Parathyroid adenoma (tissue), 2 donors: ENCODE results near the gene CPA1.

ENCODE experiments used
- H2AFZ ChIP-seq: fragments of 300-600 bp; sonication (generic); one replicate; pipeline ENCODE4 v1.7.0; 2017; ENCODE audit warnings: antibody characterized with exemption, mild to moderate bottlenecking
- H3K27ac ChIP-seq: fragments of 300-600 bp; sonication (generic); one replicate; pipeline ENCODE4 v1.7.0; 2017
- H3K27me3 ChIP-seq: fragments of 300-600 bp; sonication (generic); one replicate; pipeline ENCODE4 v1.7.0; 2017; ENCODE audit warnings: low read length; ENCODE audit not compliant: control insufficient read depth, insufficient read depth
- H3K36me3 ChIP-seq: fragments of 300-600 bp; sonication (generic); one replicate; pipeline ENCODE4 v1.7.0; 2017; ENCODE audit warnings: low read length; ENCODE audit not compliant: control insufficient read depth, insufficient read depth
- H3K4me1 ChIP-seq: fragments of 300-600 bp; sonication (generic); one replicate; pipeline ENCODE4 v1.7.0; 2017; ENCODE audit warnings: control low read depth
- H3K4me2 ChIP-seq: fragments of 300-600 bp; sonication (generic); one replicate; pipeline ENCODE4 v1.7.0; 2017; ENCODE audit warnings: low read length
- H3K4me3 ChIP-seq: fragments of 300-600 bp; sonication (generic); one replicate; pipeline ENCODE4 v1.7.0; 2017; ENCODE audit warnings: low read depth, low read length
- H3K79me2 ChIP-seq: fragments of 300-600 bp; sonication (generic); one replicate; pipeline ENCODE4 v1.7.0; 2017; ENCODE audit warnings: control low read depth
- H3K9ac ChIP-seq: fragments of 300-600 bp; sonication (generic); one replicate; pipeline ENCODE4 v1.7.0; 2017; ENCODE audit warnings: mild to moderate bottlenecking
- H3K9me3 ChIP-seq: fragments of 300-600 bp; sonication (generic); one replicate; pipeline ENCODE4 v1.7.0; 2017; ENCODE audit warnings: low read length; ENCODE audit not compliant: control insufficient read depth
- TF ChIP-seq, protein P1 (sequence below): fragments of 300-600 bp; sonication (generic); IDR thresholded peaks from one replicate; pipeline ENCODE4 v1.7.0; 2017; ENCODE audit warnings: antibody characterized with exemption, mild to moderate bottlenecking
- donor health status: primary hyperparathyroidism.

Gene CPA1

GRCh38 chr7:130381468-130382312, 1.4 kb downstream of the CPA1 start:
- Histone ChIP-seq H3K27ac (no peak overlapping the region), H3K4me1 (no peaks in the 10 kb centered on the region), H3K9ac (no peak overlapping the region), H3K27me3 (no peaks in the 10 kb centered on the region), H3K36me3 (no peaks in the 10 kb centered on the region), H3K4me2 (no peak overlapping the region), H3K4me3 (no peak overlapping the region), H3K9me3 (no peaks in the 10 kb centered on the region), H3K79me2 (no peaks in the 10 kb centered on the region), H2AFZ (no peak overlapping the region)
- TF ChIP-seq, protein P1, sequence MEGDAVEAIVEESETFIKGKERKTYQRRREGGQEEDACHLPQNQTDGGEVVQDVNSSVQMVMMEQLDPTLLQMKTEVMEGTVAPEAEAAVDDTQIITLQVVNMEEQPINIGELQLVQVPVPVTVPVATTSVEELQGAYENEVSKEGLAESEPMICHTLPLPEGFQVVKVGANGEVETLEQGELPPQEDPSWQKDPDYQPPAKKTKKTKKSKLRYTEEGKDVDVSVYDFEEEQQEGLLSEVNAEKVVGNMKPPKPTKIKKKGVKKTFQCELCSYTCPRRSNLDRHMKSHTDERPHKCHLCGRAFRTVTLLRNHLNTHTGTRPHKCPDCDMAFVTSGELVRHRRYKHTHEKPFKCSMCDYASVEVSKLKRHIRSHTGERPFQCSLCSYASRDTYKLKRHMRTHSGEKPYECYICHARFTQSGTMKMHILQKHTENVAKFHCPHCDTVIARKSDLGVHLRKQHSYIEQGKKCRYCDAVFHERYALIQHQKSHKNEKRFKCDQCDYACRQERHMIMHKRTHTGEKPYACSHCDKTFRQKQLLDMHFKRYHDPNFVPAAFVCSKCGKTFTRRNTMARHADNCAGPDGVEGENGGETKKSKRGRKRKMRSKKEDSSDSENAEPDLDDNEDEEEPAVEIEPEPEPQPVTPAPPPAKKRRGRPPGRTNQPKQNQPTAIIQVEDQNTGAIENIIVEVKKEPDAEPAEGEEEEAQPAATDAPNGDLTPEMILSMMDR, result no peak

GRCh38 chr7:130383187-130383980, 3.1 kb downstream of the CPA1 start:
- Histone ChIP-seq H3K36me3 (no peaks in the 10 kb centered on the region), H3K4me2 (no peak overlapping the region), H3K27ac (no peak overlapping the region), H3K4me1 (no peaks in the 10 kb centered on the region), H2AFZ (no peak overlapping the region), H3K9me3 (no peaks in the 10 kb centered on the region), H3K4me3 (no peak overlapping the region), H3K9ac (no peak overlapping the region), H3K27me3 (no peaks in the 10 kb centered on the region), H3K79me2 (no peaks in the 10 kb centered on the region)
- TF ChIP-seq, protein P1, result no peak

GRCh38 chr7:130384371-130384801, 4.1 kb downstream of the CPA1 start:
- no peaks in the 10 kb centered on the region for H3K36me3 ChIP-seq
- no peaks in the 10 kb centered on the region for H3K79me2 ChIP-seq
- H2AFZ ChIP-seq, result no peak overlapping the region
- no peaks in the 10 kb centered on the region for H3K9me3 ChIP-seq
- TF ChIP-seq, protein P1, result no peak
- H3K4me3 ChIP-seq, result no peak overlapping the region
- H3K27ac ChIP-seq, result no peak overlapping the region
- H3K9ac ChIP-seq, result no peak overlapping the region
- H3K4me2 ChIP-seq, result no peak overlapping the region
- no peaks in the 10 kb centered on the region for H3K4me1 ChIP-seq
- no peaks in the 10 kb centered on the region for H3K27me3 ChIP-seq

DNA sequence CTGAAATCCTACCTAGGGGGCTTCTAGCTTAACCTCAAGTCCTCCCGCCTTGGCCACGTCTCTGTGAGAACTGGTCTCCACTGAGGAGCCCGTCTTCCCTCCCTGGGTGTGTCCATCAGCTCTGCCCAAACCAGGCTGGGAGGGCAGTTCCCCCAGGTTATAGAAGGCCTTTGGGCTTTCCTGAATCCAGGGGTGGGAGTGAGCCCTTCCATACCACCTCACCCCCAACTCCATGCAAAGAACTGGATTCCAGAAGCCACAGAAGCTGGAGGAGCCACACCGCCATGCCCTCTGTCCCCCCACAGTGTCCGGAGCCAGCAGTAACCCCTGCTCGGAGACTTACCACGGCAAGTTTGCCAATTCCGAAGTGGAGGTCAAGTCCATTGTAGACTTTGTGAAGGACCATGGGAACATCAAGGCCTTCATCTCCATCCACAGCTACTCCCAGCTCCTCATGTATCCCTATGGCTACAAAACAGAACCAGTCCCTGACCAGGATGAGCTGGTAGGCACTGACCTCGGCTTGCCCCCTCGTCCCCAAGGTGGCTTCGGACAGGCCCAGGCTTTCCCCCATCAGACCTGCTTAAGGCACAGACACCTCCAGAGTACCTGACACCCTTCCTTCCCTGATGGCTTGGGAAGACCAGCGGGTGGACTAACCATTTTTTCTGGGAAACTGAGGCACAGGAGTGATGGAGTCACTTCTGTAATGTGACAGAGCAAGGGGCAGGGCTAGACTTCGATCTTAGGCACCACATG, 4.7 kb downstream of the CPA1 start:
- TF ChIP-seq, protein P1, result no peak
- Histone ChIP-seq H3K4me1 (no peaks in the 10 kb centered on the region), H3K79me2 (no peaks in the 10 kb centered on the region), H2AFZ (no peak overlapping the region), H3K9me3 (no peaks in the 10 kb centered on the region), H3K27me3 (no peaks in the 10 kb centered on the region), H3K27ac (no peak overlapping the region), H3K4me2 (no peak overlapping the region), H3K36me3 (no peaks in the 10 kb centered on the region), H3K9ac (no peak overlapping the region), H3K4me3 (no peak overlapping the region)
